ENCODE data around the gene ADORA2A.

ADORA2A gene

DNA sequence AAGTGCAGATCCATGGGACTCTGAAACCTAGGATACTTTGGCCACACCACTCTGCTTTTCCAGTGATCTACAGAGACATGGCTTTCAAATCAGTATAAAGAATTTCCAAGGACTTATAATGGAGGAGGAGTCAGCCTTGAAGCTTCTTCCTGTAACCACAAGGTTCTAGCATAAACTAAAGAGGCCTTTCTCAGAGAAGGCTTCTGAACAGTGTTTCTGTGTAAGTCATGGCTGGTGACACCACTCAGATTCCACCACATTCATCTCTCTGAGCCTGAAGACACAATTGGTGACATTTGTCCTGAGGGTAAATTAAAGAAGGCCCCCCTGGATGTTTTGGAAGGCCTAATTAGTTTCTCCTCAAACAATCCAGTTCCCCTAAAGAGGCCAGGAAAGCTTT, 29.0 kb upstream of the ADORA2A start:
- Histone ChIP-seq H3F3A (ENCODE audit: control insufficient read depth, insufficient read depth) (peaks cover 42% of the 10 kb centered on the region), H3K4me3 (ENCODE audit: low read length) (peak overlapping the region; percentile 73), H3K9me2 (replicated peaks; ENCODE audit: control insufficient read depth, low read length) (no peaks in the 10 kb centered on the region), H3K27ac (ENCODE audit: low read depth, low read length) (peak overlapping the region; percentile 93), H3K79me2 (ENCODE audit: control insufficient read depth, low read length) (peaks cover 46% of the 10 kb centered on the region), H3K36me3 (ENCODE audit: control insufficient read depth, low read length) (peaks cover 73% of the 10 kb centered on the region), H3K4me1 (ENCODE audit: control insufficient read depth, low read length) (peaks cover 75% of the 10 kb centered on the region), H3K27me3 (ENCODE audit: control insufficient read depth, low read length) (no peaks in the 10 kb centered on the region), H3K9me3 (ENCODE audit: control insufficient read depth, insufficient read depth, low read length) (no peaks in the 10 kb centered on the region), H3K4me2 (ENCODE audit: low read length) (peak overlapping the region; percentile 98), H4K20me1 (ENCODE audit: control insufficient read depth, insufficient read depth, low read depth, low read length) (no peaks in the 10 kb centered on the region)
- TF ChIP-seq, protein P1, sequence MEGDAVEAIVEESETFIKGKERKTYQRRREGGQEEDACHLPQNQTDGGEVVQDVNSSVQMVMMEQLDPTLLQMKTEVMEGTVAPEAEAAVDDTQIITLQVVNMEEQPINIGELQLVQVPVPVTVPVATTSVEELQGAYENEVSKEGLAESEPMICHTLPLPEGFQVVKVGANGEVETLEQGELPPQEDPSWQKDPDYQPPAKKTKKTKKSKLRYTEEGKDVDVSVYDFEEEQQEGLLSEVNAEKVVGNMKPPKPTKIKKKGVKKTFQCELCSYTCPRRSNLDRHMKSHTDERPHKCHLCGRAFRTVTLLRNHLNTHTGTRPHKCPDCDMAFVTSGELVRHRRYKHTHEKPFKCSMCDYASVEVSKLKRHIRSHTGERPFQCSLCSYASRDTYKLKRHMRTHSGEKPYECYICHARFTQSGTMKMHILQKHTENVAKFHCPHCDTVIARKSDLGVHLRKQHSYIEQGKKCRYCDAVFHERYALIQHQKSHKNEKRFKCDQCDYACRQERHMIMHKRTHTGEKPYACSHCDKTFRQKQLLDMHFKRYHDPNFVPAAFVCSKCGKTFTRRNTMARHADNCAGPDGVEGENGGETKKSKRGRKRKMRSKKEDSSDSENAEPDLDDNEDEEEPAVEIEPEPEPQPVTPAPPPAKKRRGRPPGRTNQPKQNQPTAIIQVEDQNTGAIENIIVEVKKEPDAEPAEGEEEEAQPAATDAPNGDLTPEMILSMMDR (IDR thresholded peaks at IDR 0.05; ENCODE audit: low read depth, low read length, poor library complexity, severe bottlenecking): no peak
- TF ChIP-seq EZH2phosphoT487 (IDR thresholded peaks at IDR 0.05; ENCODE audit: borderline replicate concordance, low read length): no peak

DNA sequence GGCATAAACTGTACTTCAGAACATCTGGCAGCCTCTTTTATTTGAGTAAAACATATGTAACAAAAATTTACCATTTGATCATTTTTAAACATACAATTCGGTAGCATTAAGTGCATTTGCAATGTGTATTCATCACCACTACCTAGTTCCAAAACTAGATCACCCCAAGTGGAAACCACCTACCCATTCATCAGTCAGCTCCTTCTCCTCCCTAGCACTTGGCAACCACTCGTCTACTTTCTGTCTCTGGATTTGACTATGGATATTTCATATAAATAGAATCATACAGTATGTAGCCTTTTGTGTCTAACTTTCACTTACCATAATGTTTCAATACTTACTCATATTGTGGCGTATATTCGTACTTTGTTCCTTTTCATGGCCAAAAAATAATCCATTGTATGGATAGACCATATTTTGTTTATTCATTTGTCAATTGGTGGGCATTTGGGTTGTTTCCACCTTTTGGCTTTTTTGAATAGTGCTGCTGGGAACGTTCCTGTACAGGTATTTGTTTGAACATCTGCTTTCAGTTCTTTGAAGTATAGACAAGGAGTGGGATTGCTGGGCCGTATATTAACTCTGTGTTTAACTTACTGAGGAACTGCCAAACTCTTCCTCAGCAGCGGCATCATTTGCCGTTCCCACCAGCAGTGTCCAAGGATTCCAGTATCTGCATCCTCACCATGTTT, 27.2 kb upstream of the ADORA2A start:
- Histone ChIP-seq H3K36me3 (ENCODE audit: control insufficient read depth, low read length) (peaks cover 77% of the 10 kb centered on the region), H3K27ac (ENCODE audit: low read depth, low read length) (peak overlapping the region; percentile 93), H3K9me2 (replicated peaks; ENCODE audit: control insufficient read depth, low read length) (no peaks in the 10 kb centered on the region), H4K20me1 (ENCODE audit: control insufficient read depth, insufficient read depth, low read depth, low read length) (no peaks in the 10 kb centered on the region), H3K79me2 (ENCODE audit: control insufficient read depth, low read length) (peaks cover 46% of the 10 kb centered on the region), H3K9me3 (ENCODE audit: control insufficient read depth, insufficient read depth, low read length) (no peaks in the 10 kb centered on the region), H3K27me3 (ENCODE audit: control insufficient read depth, low read length) (no peaks in the 10 kb centered on the region), H3F3A (ENCODE audit: control insufficient read depth, insufficient read depth) (peaks cover 42% of the 10 kb centered on the region), H3K4me1 (ENCODE audit: control insufficient read depth, low read length) (peaks cover 80% of the 10 kb centered on the region), H3K4me2 (ENCODE audit: low read length) (peak overlapping the region; percentile 98), H3K4me3 (ENCODE audit: low read length) (peak overlapping the region; percentile 73)
- TF ChIP-seq, protein P1 (IDR thresholded peaks at IDR 0.05; ENCODE audit: low read depth, low read length, poor library complexity, severe bottlenecking): no peak
- TF ChIP-seq EZH2phosphoT487 (IDR thresholded peaks at IDR 0.05; ENCODE audit: borderline replicate concordance, low read length): no peak

DNA sequence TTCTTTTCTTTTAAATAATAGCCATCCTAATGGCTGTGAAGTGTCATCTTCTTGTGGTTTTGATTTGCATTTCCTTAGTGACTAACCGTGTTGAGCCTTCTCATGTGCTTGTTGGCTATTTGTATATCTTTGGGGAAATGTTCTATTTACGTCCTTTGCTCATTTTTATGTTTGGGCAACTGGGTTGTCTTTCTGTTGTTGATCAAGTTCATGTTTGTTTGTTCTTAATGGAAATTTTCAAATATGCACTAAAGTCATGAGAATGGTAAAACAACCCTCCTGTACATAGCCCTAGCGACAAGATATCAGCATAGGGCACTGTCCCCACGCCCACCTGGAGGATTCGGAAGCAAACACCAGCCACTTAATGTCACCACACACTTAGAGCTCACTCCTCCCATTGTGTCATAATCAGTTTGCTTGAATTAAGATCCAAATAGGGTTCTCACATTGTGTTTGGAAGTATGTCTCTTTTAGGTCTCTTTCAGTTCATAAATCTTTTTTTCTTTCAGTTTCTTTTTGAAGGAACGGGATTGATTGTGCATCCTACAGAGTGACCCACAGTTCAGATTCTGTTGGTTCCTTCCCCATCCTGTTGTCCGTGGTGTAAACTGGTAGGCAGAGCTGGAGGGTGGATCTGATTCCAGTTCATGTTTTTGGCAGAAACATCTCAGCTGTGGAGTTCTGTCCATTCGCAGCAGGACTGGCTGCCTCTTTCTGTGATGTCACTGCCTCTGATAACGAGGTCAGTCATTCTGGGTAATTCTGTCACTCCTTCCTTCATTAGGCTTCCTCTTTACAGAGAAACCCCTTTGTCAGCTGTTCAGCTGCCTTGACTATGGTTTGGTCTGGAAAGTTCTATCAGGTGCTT, 26.4 kb upstream of the ADORA2A start:
- Histone ChIP-seq H3K36me3 (ENCODE audit: control insufficient read depth, low read length) (peaks cover 75% of the 10 kb centered on the region), H3K79me2 (ENCODE audit: control insufficient read depth, low read length) (peaks cover 46% of the 10 kb centered on the region), H3K9me2 (replicated peaks; ENCODE audit: control insufficient read depth, low read length) (no peaks in the 10 kb centered on the region), H3K27me3 (ENCODE audit: control insufficient read depth, low read length) (no peaks in the 10 kb centered on the region), H4K20me1 (ENCODE audit: control insufficient read depth, insufficient read depth, low read depth, low read length) (no peaks in the 10 kb centered on the region), H3K4me1 (ENCODE audit: control insufficient read depth, low read length) (peaks cover 82% of the 10 kb centered on the region), H3K27ac (ENCODE audit: low read depth, low read length) (peak overlapping the region; percentile 93), H3K4me2 (ENCODE audit: low read length) (peak overlapping the region; percentile 98), H3F3A (ENCODE audit: control insufficient read depth, insufficient read depth) (peaks cover 42% of the 10 kb centered on the region), H3K9me3 (ENCODE audit: control insufficient read depth, insufficient read depth, low read length) (no peaks in the 10 kb centered on the region), H3K4me3 (ENCODE audit: low read length) (peak overlapping the region; percentile 73)
- TF ChIP-seq, protein P1 (IDR thresholded peaks at IDR 0.05; ENCODE audit: low read depth, low read length, poor library complexity, severe bottlenecking): no peak
- no peak for TF ChIP-seq EZH2phosphoT487 (IDR thresholded peaks at IDR 0.05; ENCODE audit: borderline replicate concordance, low read length)
